CD4-positive, alpha-beta memory T cell (primary cell): ENCODE results near the gene UBE2C. TPM values are rescaled to one million over a fixed set of nuclear protein-coding genes. Genes with fewer than 3 reads are reported as not detected.

ENCODE experiments used
- CTCF ChIA-PET: fragments of 350-600 bp; sonication (Branson Sonifier 250); formaldehyde crosslinking; loops from one replicate; lab custom pipeline; 2021; ENCODE audit warnings: inconsistent platforms; ENCODE audit not compliant: partially characterized antibody; lab: Charles Lee
- POLR2A ChIA-PET: fragments of 350-600 bp; sonication (Branson Sonifier 250); formaldehyde crosslinking; loops from one replicate; lab custom pipeline; 2021; ENCODE audit not compliant: partially characterized antibody; lab: Charles Lee
- DNase-seq, 5 donors: peaks; one replicate each; pipeline versions ENCODE4 v3.0.0 to v3.0.0-alpha.2; 2020 to 2022; ENCODE audit warnings: mixed read lengths in 1 of 5
- H3K27ac ChIP-seq: one replicate; pipeline ENCODE4 v1.7.0; 2013; ENCODE audit warnings: low read depth, low read length
- H3K27me3 ChIP-seq: 2 replicates; pipeline ENCODE4 v1.7.0; 2013; ENCODE audit warnings: mild to moderate bottlenecking, low read length, moderate library complexity; ENCODE audit not compliant: insufficient read depth
- H3K36me3 ChIP-seq: 2 replicates; pipeline ENCODE4 v1.7.0; 2013; ENCODE audit warnings: mild to moderate bottlenecking, low read length, moderate library complexity; ENCODE audit not compliant: insufficient read depth
- H3K4me1 ChIP-seq: 2 replicates; pipeline ENCODE4 v1.7.0; 2013; ENCODE audit warnings: mild to moderate bottlenecking, low read length, moderate library complexity; ENCODE audit not compliant: insufficient read depth
- H3K4me3 ChIP-seq, 2 donors: one replicate each; pipeline ENCODE4 v1.7.0; 2013; ENCODE audit warnings: low read length in 2 of 2, mild to moderate bottlenecking in 1 of 2
- H3K9me3 ChIP-seq, 2 donors: one replicate each; pipeline ENCODE4 v1.7.0; 2013; ENCODE audit warnings: low read length in 2 of 2, control low read depth in 1 of 2; ENCODE audit not compliant: control insufficient read depth in 1 of 2
- H3K27ac Mint-ChIP-seq, 7 donors: one replicate each; pipeline ENCODE4 v1.8.0; 2020 to 2021; ENCODE audit warnings: mixed read lengths in 7 of 7, mild to moderate bottlenecking in 6 of 7, inconsistent platforms in 3 of 7, moderate library complexity in 3 of 7
- H3K27me3 Mint-ChIP-seq, 2 donors: one replicate each; pipeline ENCODE4 v1.8.0; 2020 to 2021; ENCODE audit warnings: mixed read lengths in 2 of 2
- H3K36me3 Mint-ChIP-seq, 2 donors: one replicate each; pipeline ENCODE4 v1.8.0; 2020 to 2021; ENCODE audit warnings: mixed read lengths in 2 of 2, inconsistent platforms in 1 of 2, mild to moderate bottlenecking in 1 of 2
- H3K4me1 Mint-ChIP-seq, 4 donors: one replicate each; pipeline ENCODE4 v1.8.0; 2020 to 2021; ENCODE audit warnings: mixed read lengths in 4 of 4, mild to moderate bottlenecking in 1 of 4
- H3K4me3 Mint-ChIP-seq, 8 donors: one replicate each; pipeline ENCODE4 v1.8.0; 2020 to 2021; ENCODE audit warnings: mixed read lengths in 8 of 8, mild to moderate bottlenecking in 7 of 8, moderate library complexity in 6 of 8, inconsistent platforms in 3 of 8
- H3K9me3 Mint-ChIP-seq, 8 donors: one replicate each; pipeline ENCODE4 v1.8.0; 2020 to 2021; ENCODE audit warnings: mixed read lengths in 8 of 8, mild to moderate bottlenecking in 5 of 8, inconsistent platforms in 3 of 8, moderate library complexity in 1 of 8
- intact Hi-C: fragments of 100-400 bp; cut with micrococcal nuclease; formaldehyde crosslinking; loops from one replicate; pipeline ENCODE4 v1.15.1; 2023
- polyA plus RNA-seq, 2 donors: library from polyadenylated mRNA; unstranded; fragments of 300-500 nt; fragmentation: Illumina TruSeq; gene quantifications; one replicate each; pipeline ENCODE4 v1.2.3, GENCODE V29; 2021
- total RNA-seq, 2 experiments: library from RNA; stranded (reverse); gene quantifications; one replicate each; pipeline ENCODE4 v1.2.3, GENCODE V29; 2021

Gene UBE2C
- total and polyA plus RNA-seq, 4 experiments from 2014 or later: 0.36 to 0.61 (median 0.55) TPM; not detected in 1

- Mint-ChIP-seq H3K27ac (peak overlapping the region in 1 of 7 donors; percentile 53), H3K36me3 (peaks cover 2 to 4% of the 10 kb centered on the region in 2 donors), H3K4me3 (no peak overlapping the region), H3K27me3 (no peaks in the 10 kb centered on the region), H3K4me1 (peaks cover 5 to 12% (median 8%) of the 10 kb centered on the region in 4 donors), H3K9me3 (no peaks in the 10 kb centered on the region)
- ChIA-PET POLR2A (interaction anchor here (1.0 to 1.4 kb wide), 2 partner anchors 17 to 71 kb away, joined by 4 to 6 read pairs; partner anchors contain the start of genes PCIF1 and ZSWIM1), CTCF (interaction anchor here (1.3 kb wide), 1 partner anchor 70 kb away, joined by 3 read pairs; no protein-coding TSS in a partner anchor)
- Histone ChIP-seq H3K27me3 (no peaks in the 10 kb centered on the region), H3K4me3 (no peak overlapping the region), H3K27ac (no peak overlapping the region), H3K4me1 (peaks cover 2% of the 10 kb centered on the region), H3K36me3 (no peaks in the 10 kb centered on the region), H3K9me3 (no peaks in the 10 kb centered on the region)
- intact Hi-C loops: no loop called here
- no peak for DNase-seq
Observed at GRCh38 chr20:45863543-45864470, 51.4 kb downstream of the UBE2C start.

- Mint-ChIP-seq H3K4me1 (no peaks in the 10 kb centered on the region), H3K4me3 (peak overlapping the region in 1 of 8 donors; percentile 20), H3K9me3 (no peaks in the 10 kb centered on the region), H3K27ac (peak overlapping the region in 1 of 7 donors; percentile 4), H3K36me3 (peaks cover 0 to 4% of the 10 kb centered on the region in 2 donors), H3K27me3 (no peaks in the 10 kb centered on the region)
- Histone ChIP-seq H3K4me1 (no peaks in the 10 kb centered on the region), H3K36me3 (no peaks in the 10 kb centered on the region), H3K27ac (no peak overlapping the region), H3K27me3 (no peaks in the 10 kb centered on the region), H3K4me3 (no peak overlapping the region), H3K9me3 (no peaks in the 10 kb centered on the region)
- no peak for DNase-seq
- intact Hi-C loops: no loop called here
- POLR2A ChIA-PET: no interaction called here
- CTCF ChIA-PET: interaction anchor here (0.9 to 1.2 kb wide), 2 partner anchors 15 to 16 kb away, joined by 3 read pairs; partner anchors contain the start of gene ZSWIM1
Observed at GRCh38 chr20:45866454-45866853, 54.0 kb downstream of the UBE2C start.

Other genes with a start within 250 kb of the UBE2C start
- not detected for gene WFDC8, start 233.4 kb upstream of the UBE2C start, total RNA-seq
- not detected for gene WFDC8, start 233.4 kb upstream of the UBE2C start, polyA plus RNA-seq
- not detected for gene WFDC10A, start 182.9 kb upstream of the UBE2C start, total RNA-seq
- gene WFDC10A, start 182.9 kb upstream of the UBE2C start, polyA plus RNA-seq: not detected
- not detected for gene WFDC9, start 181.4 kb upstream of the UBE2C start, total RNA-seq
- gene WFDC9, start 181.4 kb upstream of the UBE2C start, polyA plus RNA-seq: not detected
- not detected for gene WFDC11, start 142.4 kb upstream of the UBE2C start, total RNA-seq
- not detected for gene WFDC11, start 142.4 kb upstream of the UBE2C start, polyA plus RNA-seq
- not detected for gene WFDC13, start 110.6 kb upstream of the UBE2C start, total RNA-seq
- gene WFDC13, start 110.6 kb upstream of the UBE2C start, polyA plus RNA-seq: not detected
- gene WFDC10B, start 107.6 kb upstream of the UBE2C start, total RNA-seq: not detected
- gene WFDC10B, start 107.6 kb upstream of the UBE2C start, polyA plus RNA-seq: not detected
- gene SPINT4, start 90.3 kb upstream of the UBE2C start, total RNA-seq: not detected
- not detected for gene SPINT4, start 90.3 kb upstream of the UBE2C start, polyA plus RNA-seq
- gene WFDC3, start 20.8 kb upstream of the UBE2C start, total RNA-seq: not detected
- not detected for gene WFDC3, start 20.8 kb upstream of the UBE2C start, polyA plus RNA-seq
- 10 to 100 TPM; 18.6 TPM for gene DNTTIP1, start 20.7 kb upstream of the UBE2C start, total RNA-seq
- gene DNTTIP1, start 20.7 kb upstream of the UBE2C start, polyA plus RNA-seq: 10 to 100 TPM; 37.3 to 49.9 TPM
- not detected for gene TNNC2, start 14.7 kb downstream of the UBE2C start, total RNA-seq
- under 1 TPM; 0.61 to 0.67 TPM for gene TNNC2, start 14.7 kb downstream of the UBE2C start, polyA plus RNA-seq
- 1 to 10 TPM; 2.6 to 3.5 TPM for gene SNX21, start 21.2 kb downstream of the UBE2C start, total RNA-seq
- gene SNX21, start 21.2 kb downstream of the UBE2C start, polyA plus RNA-seq: 1 to 10 TPM in 1 of 2 donors, under 1 TPM in 1; 0.20 to 1.8 TPM
- 10 to 100 TPM; 30.6 to 33.4 TPM for gene ACOT8, start 44.7 kb downstream of the UBE2C start, total RNA-seq
- gene ACOT8, start 44.7 kb downstream of the UBE2C start, polyA plus RNA-seq: 10 to 100 TPM; 38.0 to 54.3 TPM
- 1 to 10 TPM; 6.7 to 7.1 TPM for gene ZSWIM3, start 45.0 kb downstream of the UBE2C start, total RNA-seq
- gene ZSWIM3, start 45.0 kb downstream of the UBE2C start, polyA plus RNA-seq: 1 to 10 TPM in 1 of 2 donors, under 1 TPM in 1; 0.77 to 2.5 TPM
- 10 to 100 TPM; 18.2 to 18.5 TPM for gene ZSWIM1, start 68.6 kb downstream of the UBE2C start, total RNA-seq
- gene ZSWIM1, start 68.6 kb downstream of the UBE2C start, polyA plus RNA-seq: 1 to 10 TPM in 1 of 2 donors, under 1 TPM in 1; 0.86 to 8.5 TPM
- gene SPATA25, start 75.0 kb downstream of the UBE2C start, total RNA-seq: 1 to 10 TPM; 2.8 to 4.7 TPM
- under 1 TPM in 1 of 2 donors, not detected in 1; 0.38 TPM for gene SPATA25, start 75.0 kb downstream of the UBE2C start, polyA plus RNA-seq
- gene NEURL2, start 78.6 kb downstream of the UBE2C start, total RNA-seq: 1 to 10 TPM; 5.5 to 5.6 TPM
- gene NEURL2, start 78.6 kb downstream of the UBE2C start, polyA plus RNA-seq: under 1 TPM; 0.29 to 0.75 TPM
- 100 to 1,000 TPM; 102 to 103 TPM for gene CTSA, start 78.7 kb downstream of the UBE2C start, total RNA-seq
- gene CTSA, start 78.7 kb downstream of the UBE2C start, polyA plus RNA-seq: 100 to 1,000 TPM; 143 to 165 TPM
- gene PLTP, start 99.5 kb downstream of the UBE2C start, total RNA-seq: under 1 TPM in 1 of 2 experiments, not detected in 1; 0.19 TPM
- gene PLTP, start 99.5 kb downstream of the UBE2C start, polyA plus RNA-seq: under 1 TPM; 0.29 to 0.69 TPM
- gene PCIF1, start 122.0 kb downstream of the UBE2C start, total RNA-seq: 10 to 100 TPM; 63.1 to 69.4 TPM
- 10 to 100 TPM; 70.9 to 83.4 TPM for gene PCIF1, start 122.0 kb downstream of the UBE2C start, polyA plus RNA-seq
- 10 to 100 TPM; 62.5 to 63.2 TPM for gene ZNF335, start 159.6 kb downstream of the UBE2C start, total RNA-seq
- 10 to 100 TPM in 1 of 2 donors, 1 to 10 TPM in 1; 6.4 to 16.5 TPM for gene ZNF335, start 159.6 kb downstream of the UBE2C start, polyA plus RNA-seq
- gene MMP9, start 196.3 kb downstream of the UBE2C start, total RNA-seq: 10 to 100 TPM; 32.9 to 35.3 TPM
- gene MMP9, start 196.3 kb downstream of the UBE2C start, polyA plus RNA-seq: not detected
- not detected for gene SLC12A5, start 216.6 kb downstream of the UBE2C start, total RNA-seq
- gene SLC12A5, start 216.6 kb downstream of the UBE2C start, polyA plus RNA-seq: not detected